ENCODE results near the gene CRADD.

- TF ChIP-seq EZH2 (IDR thresholded peaks at IDR 0.05; ENCODE audit: borderline replicate concordance, low read length) (no peak), CTCF (conservative IDR thresholded peaks at IDR 0.05 in 1 of 2, IDR thresholded peaks at IDR 0.05 in 1 of 2; ENCODE audit: extremely low read depth in 1 of 2, insufficient read depth in 1 of 2, low read depth in 1 of 2, low read length in 2 of 2) (no peak)
Observed at GRCh38 chr12:93748672-93749383, 71.7 kb downstream of the CRADD start.

Data from mammary epithelial cell (primary cell).